HCT116 (cell line): ENCODE measurements around the gene WDR4. TPM values are rescaled to one million over a fixed set of nuclear protein-coding genes. Genes with fewer than 3 reads are reported as not detected.

Experiments
- ATAC-seq: fragments of 200-7000 bp; cut with Tn5 transposase; 2 replicates; pipeline ENCODE4 v1.9.1; 2020; ENCODE audit warnings: mild to moderate bottlenecking, moderate library complexity
- BruUV-seq: library from RNA; stranded (reverse); fragments of 400-500 nt; replicated peaks from 2 replicates; lab custom pipeline; 2021; lab: Mats Ljungman, UMichigan
- CTCF ChIA-PET: fragments of 300-600 bp; sonication (Branson Sonifier 250); formaldehyde crosslinking; loops from one replicate; lab custom pipeline; 2021; ENCODE audit warnings: antibody characterized with exemption; lab: Charles Lee
- POLR2A ChIA-PET: fragments of 300-600, 350-600 bp; sonication (Branson Sonifier 250); formaldehyde crosslinking; loops from one replicate; lab custom pipeline; 2021; ENCODE audit warnings: antibody characterized with exemption; lab: Charles Lee
- RAD21 ChIA-PET, 2 experiments: fragments of 300-600 bp; sonication (Branson Sonifier 250); formaldehyde crosslinking; loops; one replicate each; lab custom pipeline; 2023; ENCODE audit warnings: low total read pairs in 2 of 2; ENCODE audit not compliant: uncharacterized antibody in 2 of 2, unreplicated experiment in 2 of 2, low non-redundant PET in 1 of 2; lab: Charles Lee
- DNase-seq: peaks from one replicate; pipeline ENCODE4 v3.0.0-alpha.2; 2010; ENCODE audit warnings: low read depth, low spot score
- H2AFZ ChIP-seq: fragments of 200-600 bp; shearing (Covaris generic), sonication (generic); 2 replicates; pipeline ENCODE4 v1.6.1; 2017; ENCODE audit warnings: low read depth, mixed run types, mixed read lengths, antibody characterized with exemption, low read length; ENCODE audit not compliant: poor library complexity, severe bottlenecking
- H3K27ac ChIP-seq: 2 replicates; pipeline ENCODE4 v1.5.1; 2012; ENCODE audit warnings: low read depth, low read length
- H3K27me3 ChIP-seq: fragments of 200-600 bp; sonication (generic); 2 replicates; pipeline ENCODE4 v1.6.1; 2016; ENCODE audit warnings: mixed run types, low read length, mixed read lengths; ENCODE audit not compliant: insufficient read depth
- H3K36me3 ChIP-seq, 2 experiments: fragments of 200-500 bp in 1 of 2; fragments of 200-600 bp in 1 of 2; sonication (Bioruptor generic) in 1 of 2; sonication (generic) in 1 of 2; 2 replicates each; pipeline versions ENCODE4 v1.5.1 to v1.6.1; 2014 to 2016; ENCODE audit warnings: low read length in 2 of 2, inconsistent platforms in 1 of 2, mixed read lengths in 1 of 2, mixed run types in 1 of 2; ENCODE audit not compliant: insufficient read depth in 2 of 2, control insufficient read depth in 1 of 2
- H3K4me1 ChIP-seq, 2 experiments: fragments of 200-600 bp in 1 of 2; sonication (generic) in 1 of 2; 2 replicates each; pipeline versions ENCODE4 v1.5.1 to v1.6.1; 2012 to 2017; ENCODE audit warnings: low read length in 2 of 2, inconsistent platforms in 1 of 2, mild to moderate bottlenecking in 1 of 2, mixed read lengths in 1 of 2, mixed run types in 1 of 2, moderate library complexity in 1 of 2; ENCODE audit not compliant: insufficient read depth in 2 of 2, control insufficient read depth in 1 of 2
- H3K4me2 ChIP-seq: fragments of 200-600 bp; sonication (generic); 2 replicates; pipeline ENCODE4 v1.6.1; 2017; ENCODE audit warnings: mixed run types, low read length, mixed read lengths
- H3K4me3 ChIP-seq, 2 experiments: fragments of 200-600 bp in 1 of 2; sonication (generic) in 1 of 2; replicated peaks in 1 of 2; 2 replicates each; pipeline ENCODE4 v1.5.1; 2011 to 2016; ENCODE audit warnings: low read length in 2 of 2, control low read depth in 1 of 2, low read depth in 1 of 2, mild to moderate bottlenecking in 1 of 2, mixed read lengths in 1 of 2, mixed run types in 1 of 2
- H3K79me2 ChIP-seq: fragments of 200-600 bp; sonication (generic); 2 replicates; pipeline ENCODE4 v1.6.1; 2017; ENCODE audit warnings: mild to moderate bottlenecking, mixed run types, low read length, moderate library complexity, mixed read lengths; ENCODE audit not compliant: insufficient read depth
- H3K9ac ChIP-seq: fragments of 200-600 bp; sonication (generic); 2 replicates; pipeline ENCODE4 v1.6.1; 2016; ENCODE audit warnings: low read length, mixed read lengths
- H3K9me2 ChIP-seq: fragments of 200-600 bp; sonication (generic), shearing (Covaris generic); 2 replicates; pipeline ENCODE4 v1.6.1; 2017; ENCODE audit warnings: mixed run types, mild to moderate bottlenecking, moderate library complexity; ENCODE audit not compliant: insufficient read depth
- H3K9me3 ChIP-seq, 2 experiments: fragments of 200-500 bp in 1 of 2; fragments of 200-600 bp in 1 of 2; sonication (Bioruptor generic) in 1 of 2; sonication (generic) in 1 of 2; 2 replicates each; pipeline ENCODE4 v1.6.1; 2014 to 2017; ENCODE audit warnings: low read length in 2 of 2, mixed read lengths in 2 of 2, inconsistent platforms in 1 of 2, low read depth in 1 of 2, mild to moderate bottlenecking in 1 of 2, mixed run types in 1 of 2, moderate library complexity in 1 of 2; ENCODE audit not compliant: control insufficient read depth in 1 of 2, insufficient read depth in 1 of 2
- H4K20me1 ChIP-seq: fragments of 200-600 bp; sonication (generic), shearing (Covaris generic); 2 replicates; pipeline ENCODE4 v1.6.1; 2017; ENCODE audit warnings: mixed run types, mild to moderate bottlenecking, moderate library complexity; ENCODE audit not compliant: insufficient read depth
- CEBPB ChIP-seq: IDR thresholded peaks from 2 replicates; pipeline ENCODE4 v1.6.1; 2012; ENCODE audit warnings: low read depth
- ELF1 ChIP-seq: IDR thresholded peaks from 2 replicates; pipeline ENCODE4 v1.6.1; 2012; ENCODE audit warnings: low read depth, borderline replicate concordance
- EZH2 ChIP-seq: fragments of 200-600 bp; sonication (generic); IDR thresholded peaks from 2 replicates; pipeline ENCODE4 v1.6.1; 2017; ENCODE audit warnings: antibody characterized with exemption, mixed run types
- POLR2A ChIP-seq: IDR thresholded peaks from 2 replicates; pipeline ENCODE4 v1.7.0; 2011; ENCODE audit warnings: borderline replicate concordance; ENCODE audit not compliant: insufficient read depth, insufficient read length; ENCODE audit errors: extremely low read depth
- REST ChIP-seq: IDR thresholded peaks from 2 replicates; pipeline ENCODE4 v1.6.1; 2012; ENCODE audit warnings: low read depth
- YY1 ChIP-seq: IDR thresholded peaks from 2 replicates; pipeline ENCODE4 v1.6.1; 2011; ENCODE audit warnings: low read length, low read depth, moderate library complexity, mild to moderate bottlenecking; ENCODE audit not compliant: insufficient replicate concordance; ENCODE audit errors: extremely low read depth
- ZNF274 ChIP-seq: fragments of 200-500 bp; sonication (Bioruptor generic); IDR thresholded peaks from 2 replicates; pipeline ENCODE4 v1.6.1; 2014; ENCODE audit warnings: mild to moderate bottlenecking, low read depth, low read length, inconsistent platforms
- intact Hi-C: fragments of 100-400 bp; cut with micrococcal nuclease; formaldehyde crosslinking; loops from 2 replicates; pipeline ENCODE4 v1.10.0; 2022
- total RNA-seq: library from RNA; stranded (reverse); gene quantifications from one replicate; pipeline ENCODE4 v1.2.1, GENCODE V29; 2021; ENCODE audit not compliant: unreplicated experiment

The WDR4 gene
- total RNA-seq, 1 experiment from 2014 or later, result 34.8 TPM

- DNase-seq, result no peak
- ChIA-PET POLR2A (no interaction called here), CTCF (no interaction called here)
- H2AFZ ChIP-seq, result no peak overlapping the region
- TF ChIP-seq REST (no peak), EZH2 (no peak), CEBPB (no peak), ZNF274 (no peak), POLR2A (no peak), YY1 (no peak), ELF1 (no peak)
- TF ChIP-seq, all 23 proteins: peak for 0
- RAD21 ChIA-PET, result no interaction called here
- Histone ChIP-seq H3K4me2 (no peak overlapping the region), H3K4me3 (no peak overlapping the region), H3K27me3 (no peaks in the 10 kb centered on the region), H3K4me1 (no peaks in the 10 kb centered on the region), H3K9ac (no peak overlapping the region), H3K36me3 (peaks cover 50 to 72% of the 10 kb centered on the region in 2 experiments), H3K79me2 (peaks cover 99% of the 10 kb centered on the region), H3K9me3 (no peaks in the 10 kb centered on the region), H3K9me2 (no peaks in the 10 kb centered on the region), H4K20me1 (no peaks in the 10 kb centered on the region; the same call in 1 of the 2 replicates), H3K27ac (no peak overlapping the region)
- no TSS peak for BruUV-seq
- no peak for ATAC-seq
- intact Hi-C loops, result no loop called here
Observed at GRCh38 chr21:42858957-42859890, 20.1 kb downstream of the WDR4 start.
